ENCODE results near the gene KDM2A. TPM values are rescaled to one million over a fixed set of nuclear protein-coding genes. Genes with fewer than 3 reads are reported as not detected.
A peak's percentile ranks its signal among the peaks of the same experiment; 100 is the strongest.

Gene KDM2A
- total RNA-seq, 6 experiments from 2014 or later, result 23.8 to 37.1 (median 33.4) TPM

DNA sequence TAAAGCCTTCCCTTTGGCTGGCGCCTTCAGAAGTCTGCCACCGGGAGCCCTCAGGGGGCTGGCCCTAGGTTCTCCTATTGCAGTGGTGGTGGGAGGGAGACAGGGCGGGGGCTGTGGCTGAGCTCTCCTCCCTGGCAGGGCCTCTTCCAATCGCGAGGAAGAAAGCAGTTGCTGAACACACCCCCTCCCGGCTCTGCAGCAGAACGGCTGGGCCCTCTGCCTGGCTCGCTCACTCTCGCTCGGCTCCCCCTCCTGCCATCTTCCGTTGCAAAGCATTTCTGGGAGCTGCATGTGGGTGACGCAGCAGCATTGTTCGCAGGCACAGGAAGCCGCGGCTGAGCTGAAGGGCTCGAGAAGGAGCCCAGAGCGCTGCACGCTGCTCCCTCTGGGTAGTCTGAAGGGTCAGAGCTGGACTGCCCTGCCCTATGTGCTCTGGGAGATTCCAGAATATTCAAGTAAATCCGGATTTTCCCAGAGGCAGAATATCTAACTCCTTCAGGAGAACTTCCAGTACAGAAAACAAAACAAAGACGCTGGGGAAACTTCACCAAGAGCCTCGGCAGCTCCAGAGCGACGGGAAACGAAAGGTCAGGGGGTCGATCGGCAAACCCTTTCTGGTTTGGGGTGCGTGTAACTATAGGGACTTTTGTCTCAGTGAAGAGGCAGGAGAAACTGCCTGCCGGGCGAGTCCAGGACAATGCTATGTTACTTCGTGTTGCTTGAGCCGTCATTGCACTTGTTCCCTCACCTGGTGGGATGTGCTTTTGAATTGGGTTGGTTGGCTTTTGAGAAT lies 120.9 kb downstream of the KDM2A start:
- DNase-seq (peak; percentile 96 to 98 (median 98)), ATAC-seq (peak; percentile 94 to 99 (median 96))
- Histone ChIP-seq H3K36me3 (peaks cover 0 to 24% (median 13%) of the 10 kb centered on the region in 4 donors), H3K4me1 (peaks cover 0 to 34% (median 15%) of the 10 kb centered on the region in 4 donors), H3K4me3 (peak overlapping the region; percentile 61 to 84 (median 77)), H3K9me3 (no peaks in the 10 kb centered on the region), H3K27ac (peak overlapping the region; percentile 77 to 88 (median 88)), H3K27me3 (no peaks in the 10 kb centered on the region)
- TF ChIP-seq, protein P1, sequence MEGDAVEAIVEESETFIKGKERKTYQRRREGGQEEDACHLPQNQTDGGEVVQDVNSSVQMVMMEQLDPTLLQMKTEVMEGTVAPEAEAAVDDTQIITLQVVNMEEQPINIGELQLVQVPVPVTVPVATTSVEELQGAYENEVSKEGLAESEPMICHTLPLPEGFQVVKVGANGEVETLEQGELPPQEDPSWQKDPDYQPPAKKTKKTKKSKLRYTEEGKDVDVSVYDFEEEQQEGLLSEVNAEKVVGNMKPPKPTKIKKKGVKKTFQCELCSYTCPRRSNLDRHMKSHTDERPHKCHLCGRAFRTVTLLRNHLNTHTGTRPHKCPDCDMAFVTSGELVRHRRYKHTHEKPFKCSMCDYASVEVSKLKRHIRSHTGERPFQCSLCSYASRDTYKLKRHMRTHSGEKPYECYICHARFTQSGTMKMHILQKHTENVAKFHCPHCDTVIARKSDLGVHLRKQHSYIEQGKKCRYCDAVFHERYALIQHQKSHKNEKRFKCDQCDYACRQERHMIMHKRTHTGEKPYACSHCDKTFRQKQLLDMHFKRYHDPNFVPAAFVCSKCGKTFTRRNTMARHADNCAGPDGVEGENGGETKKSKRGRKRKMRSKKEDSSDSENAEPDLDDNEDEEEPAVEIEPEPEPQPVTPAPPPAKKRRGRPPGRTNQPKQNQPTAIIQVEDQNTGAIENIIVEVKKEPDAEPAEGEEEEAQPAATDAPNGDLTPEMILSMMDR (IDR thresholded peaks at IDR 0.05), result peak in 3 of 4 donors; percentile 10 to 31 (median 30)
- peak; percentile 96 for TF ChIP-seq POLR2A (IDR thresholded peaks at IDR 0.05)
- intact Hi-C loops (cut with DNase I), result no loop called here
- 0% methylated on average over 23 of the region's 31 CpGs for WGBS (ENCODE audit: insufficient coverage, low coverage, low lambda C conversion rate, missing lambda C conversion rate)

DNA sequence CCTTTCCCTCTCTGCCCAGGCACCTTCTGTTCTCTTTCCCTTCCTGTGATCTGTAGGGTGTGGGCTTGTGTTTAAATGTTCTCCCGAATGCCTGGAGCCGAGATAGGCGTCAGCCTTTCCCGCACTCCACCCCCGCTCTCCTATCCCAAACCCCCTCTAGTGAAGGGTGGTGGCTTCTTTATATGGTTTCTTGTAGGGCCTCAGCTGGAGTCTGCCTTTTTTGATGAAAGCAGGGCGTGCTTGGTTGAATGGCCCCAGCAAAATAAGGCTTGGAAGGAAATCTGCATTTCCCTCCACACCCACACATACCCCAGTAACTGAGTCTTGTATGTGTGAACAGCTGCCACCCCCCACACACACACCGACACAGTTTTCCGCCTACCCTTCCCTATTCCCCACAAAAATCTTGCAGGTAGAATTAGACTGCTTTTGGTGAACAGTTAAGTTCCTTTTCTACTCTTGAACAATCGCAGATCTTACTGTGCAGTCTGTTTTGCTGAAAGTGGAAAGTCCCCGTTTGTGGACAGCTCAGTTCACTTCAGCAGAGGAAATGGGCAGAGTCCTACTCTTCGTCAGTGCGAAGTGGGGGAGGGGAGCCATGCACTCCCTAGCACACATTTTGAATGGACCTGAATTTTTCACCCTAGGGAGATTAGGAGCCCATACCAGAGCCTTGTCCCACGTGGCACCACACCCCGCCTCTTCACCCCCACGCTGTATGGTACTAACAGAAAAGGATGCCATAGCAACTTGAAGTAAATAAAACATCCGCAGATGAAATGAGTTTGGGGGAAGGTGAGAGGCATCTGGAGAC lies 121.7 kb downstream of the KDM2A start:
- TF ChIP-seq, protein P1 (IDR thresholded peaks at IDR 0.05), result no peak
- TF ChIP-seq POLR2A (IDR thresholded peaks at IDR 0.05), result peak; percentile 61
- WGBS (ENCODE audit: insufficient coverage, low coverage, low lambda C conversion rate, missing lambda C conversion rate), result under 1% methylated on average over 16 of the region's 16 CpGs
- Histone ChIP-seq H3K4me3 (peak overlapping the region; percentile 61 to 84 (median 77)), H3K27ac (peak overlapping the region; percentile 77 to 88 (median 88)), H3K36me3 (peaks cover 0 to 32% (median 17%) of the 10 kb centered on the region in 4 donors), H3K4me1 (peaks cover 0 to 34% (median 15%) of the 10 kb centered on the region in 4 donors), H3K9me3 (no peaks in the 10 kb centered on the region), H3K27me3 (no peaks in the 10 kb centered on the region)
- DNase-seq, result peak; percentile 77 to 81 (median 79)
- intact Hi-C loops (cut with DNase I), result no loop called here
- ATAC-seq, result peak; percentile 51 to 61 (median 58)

DNA sequence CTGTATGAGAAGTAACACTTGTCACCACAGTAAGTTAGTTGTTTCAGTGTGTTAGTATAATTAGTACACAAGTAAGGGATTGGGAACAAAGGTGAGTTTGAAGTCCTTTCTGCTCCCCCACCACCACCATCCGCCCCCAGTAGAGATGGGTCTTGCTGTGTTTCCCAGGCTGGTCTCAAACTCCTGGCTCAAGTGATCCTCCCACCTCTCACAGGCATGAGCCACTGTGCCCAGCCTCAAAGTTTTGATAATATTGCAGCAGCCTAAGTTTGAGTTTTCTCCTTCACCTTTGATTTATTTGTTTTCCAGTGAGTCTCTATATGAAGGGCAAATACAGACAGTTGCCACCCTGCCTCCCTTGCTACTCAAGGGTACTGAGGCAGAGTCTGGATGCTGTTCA lies 123.5 kb downstream of the KDM2A start:
- TF ChIP-seq POLR2A (IDR thresholded peaks at IDR 0.05), result no peak
- TF ChIP-seq, protein P1 (IDR thresholded peaks at IDR 0.05), result no peak
- Histone ChIP-seq H3K27me3 (no peaks in the 10 kb centered on the region), H3K27ac (no peak overlapping the region), H3K9me3 (no peaks in the 10 kb centered on the region), H3K36me3 (peaks cover 0 to 47% (median 24%) of the 10 kb centered on the region in 4 donors), H3K4me3 (no peak overlapping the region), H3K4me1 (peaks cover 0 to 39% (median 17%) of the 10 kb centered on the region in 4 donors)
- no peak for ATAC-seq
- intact Hi-C loops (cut with DNase I), result no loop called here
- no peak for DNase-seq
- 20% methylated on average over 1 of the region's 1 CpG for WGBS (ENCODE audit: insufficient coverage, low coverage, low lambda C conversion rate, missing lambda C conversion rate)

DNA sequence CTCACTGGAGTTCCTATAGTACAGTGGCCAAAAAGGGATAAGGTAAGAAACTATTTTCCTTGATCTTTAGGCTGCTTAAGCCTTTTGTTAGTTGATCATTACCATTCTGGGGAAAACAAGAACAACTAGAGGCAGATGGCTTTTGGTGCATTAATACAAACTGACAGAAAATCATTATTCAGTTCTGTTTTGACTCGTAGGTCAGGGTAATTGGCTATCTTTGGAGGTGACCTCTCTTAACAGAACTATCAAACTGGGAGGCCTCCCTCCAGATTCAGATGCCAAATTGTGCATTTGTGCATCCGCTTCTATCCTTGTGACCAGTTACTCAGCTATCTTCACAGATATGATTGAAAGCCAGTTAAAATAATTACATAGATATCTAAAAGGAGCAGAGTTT lies 124.0 kb downstream of the KDM2A start:
- H3K4me3 ChIP-seq, result no peak overlapping the region
- no peak overlapping the region for H3K27ac ChIP-seq
- TF ChIP-seq, protein P1 (IDR thresholded peaks at IDR 0.05), result no peak
- no peak for TF ChIP-seq POLR2A (IDR thresholded peaks at IDR 0.05)

More for the DNA sequence above, 124.0 kb downstream of the KDM2A start:
- peaks cover 0 to 44% (median 18%) of the 10 kb centered on the region in 4 donors for H3K4me1 ChIP-seq
- intact Hi-C loops (cut with DNase I), result no loop called here
- H3K36me3 ChIP-seq, result peaks cover 0 to 52% (median 27%) of the 10 kb centered on the region in 4 donors
- no peak for ATAC-seq
- DNase-seq, result no peak
- H3K27me3 ChIP-seq, result no peaks in the 10 kb centered on the region
- WGBS (ENCODE audit: insufficient coverage, low coverage, low lambda C conversion rate, missing lambda C conversion rate), result 48% methylated on average over 2 of the region's 2 CpGs
- no peaks in the 10 kb centered on the region for H3K9me3 ChIP-seq
